Measurements from ENCODE around the gene TENM3.

TENM3 gene

GRCh38 chr4:182531555-182532162 is 288.5 kb downstream of the TENM3 start:
- no peak for DNase-seq

GRCh38 chr4:182532441-182532840 is 289.2 kb downstream of the TENM3 start:
- no peak for DNase-seq

- no peak for DNase-seq
Measured at GRCh38 chr4:182533964-182534363, 290.8 kb downstream of the TENM3 start.

GRCh38 chr4:182536221-182536811 is 293.1 kb downstream of the TENM3 start:
- DNase-seq: no peak

GRCh38 chr4:182537031-182537795 is 294.0 kb downstream of the TENM3 start:
- no peak for DNase-seq

- no peak for DNase-seq
Measured at GRCh38 chr4:182538031-182538430, 294.8 kb downstream of the TENM3 start.

GRCh38 chr4:182540496-182540895 is 297.3 kb downstream of the TENM3 start:
- DNase-seq: no peak

- no peak for DNase-seq
Measured at GRCh38 chr4:182547435-182547834, 304.2 kb downstream of the TENM3 start.

GRCh38 chr4:182548156-182548555 is 305.0 kb downstream of the TENM3 start:
- no peak for DNase-seq

- no peak for DNase-seq
Measured at GRCh38 chr4:182549356-182549755, 306.2 kb downstream of the TENM3 start.

GRCh38 chr4:182552948-182553347 is 309.7 kb downstream of the TENM3 start:
- DNase-seq: no peak

GRCh38 chr4:182553653-182554052 is 310.5 kb downstream of the TENM3 start:
- no peak for DNase-seq

- DNase-seq: no peak
Measured at GRCh38 chr4:182554736-182555135, 311.5 kb downstream of the TENM3 start.

- no peak for DNase-seq
Measured at GRCh38 chr4:182555997-182556418, 312.8 kb downstream of the TENM3 start.

GRCh38 chr4:182556580-182556979 is 313.4 kb downstream of the TENM3 start:
- DNase-seq: no peak

- DNase-seq: no peak
Measured at GRCh38 chr4:182560358-182560757, 317.2 kb downstream of the TENM3 start.

- no peak for DNase-seq
Measured at GRCh38 chr4:182562350-182562749, 319.1 kb downstream of the TENM3 start.

- no peak for DNase-seq
Measured at GRCh38 chr4:182564724-182565369, 321.6 kb downstream of the TENM3 start.

- DNase-seq: no peak
Measured at GRCh38 chr4:182567119-182567518, 323.9 kb downstream of the TENM3 start.

GRCh38 chr4:182569561-182569960 is 326.4 kb downstream of the TENM3 start:
- no peak for DNase-seq

GRCh38 chr4:182574706-182575105 is 331.5 kb downstream of the TENM3 start:
- no peak for DNase-seq

- DNase-seq: no peak
Measured at GRCh38 chr4:182575225-182575624, 332.0 kb downstream of the TENM3 start.

GRCh38 chr4:182576601-182577289 is 333.5 kb downstream of the TENM3 start:
- no peak for DNase-seq
